ENCODE data around the gene WNT3A.

- TF ChIP-seq ELF1 (IDR thresholded peaks at IDR 0.05) (0 out of 2 replicates have a peak, but pooled peaks have one; percentile 19), REST (IDR thresholded peaks at IDR 0.05; ENCODE audit: low read depth, low read length) (peak; percentile 46; the same call in 1 of the 2 replicates), CTCF (IDR thresholded peaks at IDR 0.05) (no peak), POLR2AphosphoS5 (IDR thresholded peaks at IDR 0.05; ENCODE audit: low read depth, low read length) (peak; percentile 50; the same call in 1 of the 2 replicates), GATA2 (CRISPR knock-in tag; IDR thresholded peaks at IDR 0.05) (no peak), TAF1 (IDR thresholded peaks at IDR 0.05; ENCODE audit: borderline replicate concordance, low read depth, low read length) (0 out of 2 replicates have a peak, but pooled peaks have one; percentile 51), FOXJ3 (CRISPR knock-in tag; IDR thresholded peaks at IDR 0.05) (no peak), RXRA (IDR thresholded peaks at IDR 0.05; ENCODE audit: borderline replicate concordance, low read depth) (no peak), RAD21 (IDR thresholded peaks at IDR 0.05; ENCODE audit: low read length) (no peak), USF1 (IDR thresholded peaks at IDR 0.05; ENCODE audit: borderline replicate concordance, low read depth) (no peak), EZH2phosphoT487 (IDR thresholded peaks at IDR 0.05; ENCODE audit: borderline replicate concordance, low read depth) (no peak), JUND (IDR thresholded peaks at IDR 0.05) (no peak), EP300 (IDR thresholded peaks at IDR 0.05; ENCODE audit: borderline replicate concordance in 1 of 2, low read depth in 1 of 2, low read length in 1 of 2) (peak in 1 of 2 experiments; percentile 15; a peak in 1 of 4 replicates), RCOR1 (IDR thresholded peaks at IDR 0.05; ENCODE audit: low read length) (0 out of 2 replicates have a peak, but pooled peaks have one; percentile 14)
Observed at GRCh38 chr1:228102791-228103620, 96.2 kb downstream of the WNT3A start, which contains the start of gene C1orf35.

Measured in SK-N-SH (cell line).